ENCODE results near the gene GRIA4. TPM values are rescaled to one million over a fixed set of nuclear protein-coding genes. Genes with fewer than 3 reads are reported as not detected.
A peak's percentile ranks its signal among the peaks of the same experiment; 100 is the strongest.

Gene GRIA4
- total RNA-seq, 5 donors from 2014 or later (not counting 1 experiment from before 2014, with no cell fraction given) = 0.09 TPM; not detected in 4

- Mint-ChIP-seq H3K4me1 (no peaks in the 10 kb centered on the region), H3K27ac (no peak overlapping the region), H3K27me3 (no peaks in the 10 kb centered on the region), H3K9me3 (peaks cover 0 to 6% (median 3%) of the 10 kb centered on the region in 3 donors), H3K36me3 (no peaks in the 10 kb centered on the region), H3K4me3 (no peak overlapping the region)
- peak in 2 of 35 experiments; percentile 1 to 2 for DNase-seq
- no CpG with 5 or more reads among the region's 3 CpGs for WGBS (ENCODE audit: insufficient coverage)
- no peak overlapping the region for H3K4me3 ChIP-seq (ENCODE audit: control insufficient read depth in 1 of 2, extremely low read depth in 1 of 2, low read length in 1 of 2)
- POLR2A ChIA-PET = interaction anchor here in 1 of 2 donors (0.6 kb wide), 1 partner anchor 27 kb away, joined by 3 read pairs; no protein-coding TSS in a partner anchor
- ATAC-seq (replicated peaks in 1 of 4) = no peak
- no peaks in the 10 kb centered on the region for H3K36me3 ChIP-seq (ENCODE audit: control insufficient read depth in 2 of 2, extremely low read depth in 1 of 2, insufficient read depth in 1 of 2, low read length in 1 of 2)
- no peaks in the 10 kb centered on the region for H3K9me3 ChIP-seq
- CTCF ChIA-PET = no interaction called here
- no peaks in the 10 kb centered on the region for H3K27me3 ChIP-seq (replicated peaks in 1 of 2; ENCODE audit: control insufficient read depth in 2 of 2, extremely low read depth in 1 of 2, insufficient read depth in 2 of 2, low read length in 1 of 2)
- no peak overlapping the region for H3K27ac ChIP-seq (ENCODE audit: low read length)
- no peaks in the 10 kb centered on the region for H3K4me1 ChIP-seq (ENCODE audit: control insufficient read depth in 1 of 2, extremely low read depth in 1 of 2, insufficient read depth in 2 of 2, low read length in 2 of 2)
Observed at GRCh38 chr11:105673089-105673488, 63.2 kb downstream of the GRIA4 start.

- H3K4me3 ChIP-seq (ENCODE audit: control insufficient read depth in 1 of 2, extremely low read depth in 1 of 2, low read length in 1 of 2) = no peak overlapping the region
- no peaks in the 10 kb centered on the region for H3K4me1 ChIP-seq (ENCODE audit: control insufficient read depth in 1 of 2, extremely low read depth in 1 of 2, insufficient read depth in 2 of 2, low read length in 2 of 2)
- no peaks in the 10 kb centered on the region for H3K27me3 ChIP-seq (replicated peaks in 1 of 2; ENCODE audit: control insufficient read depth in 2 of 2, extremely low read depth in 1 of 2, insufficient read depth in 2 of 2, low read length in 1 of 2)
- H3K27ac ChIP-seq (ENCODE audit: low read length) = no peak overlapping the region
- H3K36me3 Mint-ChIP-seq = no peaks in the 10 kb centered on the region
- no CpG with 5 or more reads among the region's 2 CpGs for WGBS (ENCODE audit: insufficient coverage)
- no peak for DNase-seq
- POLR2A ChIA-PET = no interaction called here
- ATAC-seq (replicated peaks in 1 of 4) = no peak
- CTCF ChIA-PET = no interaction called here
- H3K27me3 Mint-ChIP-seq = no peaks in the 10 kb centered on the region
- no peaks in the 10 kb centered on the region for H3K4me1 Mint-ChIP-seq
- no peak overlapping the region for H3K27ac Mint-ChIP-seq
- H3K4me3 Mint-ChIP-seq = no peak overlapping the region
- H3K36me3 ChIP-seq (ENCODE audit: control insufficient read depth in 2 of 2, extremely low read depth in 1 of 2, insufficient read depth in 1 of 2, low read length in 1 of 2) = no peaks in the 10 kb centered on the region
- peaks cover 0 to 3% (median 3%) of the 10 kb centered on the region in 3 donors for H3K9me3 Mint-ChIP-seq
- H3K9me3 ChIP-seq = no peaks in the 10 kb centered on the region
Observed at GRCh38 chr11:105689631-105690030, 79.8 kb downstream of the GRIA4 start.

GRCh38 chr11:105690467-105690866 is 80.6 kb downstream of the GRIA4 start:
- no CpG with 5 or more reads among the region's 1 CpG for WGBS (ENCODE audit: insufficient coverage)
- Mint-ChIP-seq H3K36me3 (no peaks in the 10 kb centered on the region), H3K9me3 (peaks cover 0 to 3% (median 3%) of the 10 kb centered on the region in 3 donors), H3K4me3 (no peak overlapping the region), H3K4me1 (no peaks in the 10 kb centered on the region), H3K27ac (no peak overlapping the region), H3K27me3 (no peaks in the 10 kb centered on the region)
- Histone ChIP-seq H3K4me3 (ENCODE audit: control insufficient read depth in 1 of 2, extremely low read depth in 1 of 2, low read length in 1 of 2) (no peak overlapping the region), H3K9me3 (no peaks in the 10 kb centered on the region), H3K4me1 (ENCODE audit: control insufficient read depth in 1 of 2, extremely low read depth in 1 of 2, insufficient read depth in 2 of 2, low read length in 2 of 2) (no peaks in the 10 kb centered on the region), H3K27me3 (replicated peaks in 1 of 2; ENCODE audit: control insufficient read depth in 2 of 2, extremely low read depth in 1 of 2, insufficient read depth in 2 of 2, low read length in 1 of 2) (no peaks in the 10 kb centered on the region), H3K27ac (ENCODE audit: low read length) (no peak overlapping the region), H3K36me3 (ENCODE audit: control insufficient read depth in 2 of 2, extremely low read depth in 1 of 2, insufficient read depth in 1 of 2, low read length in 1 of 2) (no peaks in the 10 kb centered on the region)
- DNase-seq (no peak), ATAC-seq (replicated peaks in 1 of 4) (no peak)
- ChIA-PET CTCF (no interaction called here), POLR2A (no interaction called here)

GRCh38 chr11:105693075-105693759 is 83.3 kb downstream of the GRIA4 start:
- Histone ChIP-seq H3K27ac (ENCODE audit: low read length) (no peak overlapping the region), H3K4me1 (ENCODE audit: control insufficient read depth in 1 of 2, extremely low read depth in 1 of 2, insufficient read depth in 2 of 2, low read length in 2 of 2) (no peaks in the 10 kb centered on the region), H3K9me3 (no peaks in the 10 kb centered on the region), H3K27me3 (replicated peaks in 1 of 2; ENCODE audit: control insufficient read depth in 2 of 2, extremely low read depth in 1 of 2, insufficient read depth in 2 of 2, low read length in 1 of 2) (no peaks in the 10 kb centered on the region), H3K4me3 (ENCODE audit: control insufficient read depth in 1 of 2, extremely low read depth in 1 of 2, low read length in 1 of 2) (no peak overlapping the region), H3K36me3 (ENCODE audit: control insufficient read depth in 2 of 2, extremely low read depth in 1 of 2, insufficient read depth in 1 of 2, low read length in 1 of 2) (no peaks in the 10 kb centered on the region)
- H3K9me3 Mint-ChIP-seq = no peaks in the 10 kb centered on the region
- POLR2A ChIA-PET = no interaction called here
- no CpG with 5 or more reads among the region's 2 CpGs for WGBS (ENCODE audit: insufficient coverage)
- ATAC-seq (replicated peaks in 1 of 4) = no peak
- DNase-seq = no peak
- H3K4me1 Mint-ChIP-seq = no peaks in the 10 kb centered on the region
- no peak overlapping the region for H3K4me3 Mint-ChIP-seq
- no peaks in the 10 kb centered on the region for H3K36me3 Mint-ChIP-seq
- H3K27ac Mint-ChIP-seq = no peak overlapping the region
- CTCF ChIA-PET = no interaction called here
- H3K27me3 Mint-ChIP-seq = no peaks in the 10 kb centered on the region

- ATAC-seq (replicated peaks in 1 of 4) (no peak), DNase-seq (no peak)
- Mint-ChIP-seq H3K9me3 (no peaks in the 10 kb centered on the region), H3K27ac (no peak overlapping the region), H3K27me3 (peaks cover 4 to 6% of the 10 kb centered on the region in 2 donors), H3K4me3 (no peak overlapping the region), H3K36me3 (no peaks in the 10 kb centered on the region), H3K4me1 (peaks cover 0 to 2% (median 0%) of the 10 kb centered on the region in 3 donors)
- 83% methylated on average over 1 of the region's 2 CpGs for WGBS (ENCODE audit: insufficient coverage)
- Histone ChIP-seq H3K36me3 (ENCODE audit: control insufficient read depth in 2 of 2, extremely low read depth in 1 of 2, insufficient read depth in 1 of 2, low read length in 1 of 2) (no peaks in the 10 kb centered on the region), H3K9me3 (no peaks in the 10 kb centered on the region), H3K4me1 (ENCODE audit: control insufficient read depth in 1 of 2, extremely low read depth in 1 of 2, insufficient read depth in 2 of 2, low read length in 2 of 2) (no peaks in the 10 kb centered on the region), H3K4me3 (ENCODE audit: control insufficient read depth in 1 of 2, extremely low read depth in 1 of 2, low read length in 1 of 2) (no peak overlapping the region), H3K27me3 (replicated peaks in 1 of 2; ENCODE audit: control insufficient read depth in 2 of 2, extremely low read depth in 1 of 2, insufficient read depth in 2 of 2, low read length in 1 of 2) (no peaks in the 10 kb centered on the region), H3K27ac (ENCODE audit: low read length) (no peak overlapping the region)
- POLR2A ChIA-PET = no interaction called here
- CTCF ChIA-PET = no interaction called here
Observed at GRCh38 chr11:105696000-105696399, 86.1 kb downstream of the GRIA4 start.

- WGBS (ENCODE audit: insufficient coverage) = no CpG with 5 or more reads among the region's 1 CpG
- H3K4me3 ChIP-seq (ENCODE audit: control insufficient read depth in 1 of 2, extremely low read depth in 1 of 2, low read length in 1 of 2) = no peak overlapping the region
Observed at GRCh38 chr11:105697291-105697690, 87.4 kb downstream of the GRIA4 start.

More at GRCh38 chr11:105697291-105697690, 87.4 kb downstream of the GRIA4 start:
- peaks cover 4 to 6% of the 10 kb centered on the region in 2 donors for H3K27me3 Mint-ChIP-seq
- DNase-seq (no peak), ATAC-seq (replicated peaks in 1 of 4) (no peak)
- no peaks in the 10 kb centered on the region for H3K36me3 Mint-ChIP-seq
- H3K4me1 ChIP-seq (ENCODE audit: control insufficient read depth in 1 of 2, extremely low read depth in 1 of 2, insufficient read depth in 2 of 2, low read length in 2 of 2) = no peaks in the 10 kb centered on the region
- CTCF ChIA-PET = no interaction called here
- no peaks in the 10 kb centered on the region for H3K27me3 ChIP-seq (replicated peaks in 1 of 2; ENCODE audit: control insufficient read depth in 2 of 2, extremely low read depth in 1 of 2, insufficient read depth in 2 of 2, low read length in 1 of 2)
- POLR2A ChIA-PET = no interaction called here
- no peaks in the 10 kb centered on the region for H3K9me3 Mint-ChIP-seq
- peaks cover 0 to 2% (median 0%) of the 10 kb centered on the region in 3 donors for H3K4me1 Mint-ChIP-seq
- no peak overlapping the region for H3K27ac ChIP-seq (ENCODE audit: low read length)
- H3K9me3 ChIP-seq = no peaks in the 10 kb centered on the region
- no peaks in the 10 kb centered on the region for H3K36me3 ChIP-seq (ENCODE audit: control insufficient read depth in 2 of 2, extremely low read depth in 1 of 2, insufficient read depth in 1 of 2, low read length in 1 of 2)
- no peak overlapping the region for H3K27ac Mint-ChIP-seq
- no peak overlapping the region for H3K4me3 Mint-ChIP-seq
